Medulla oblongata (tissue), 1 donor: ENCODE results near the gene NXN.

Experiments used
- DNase-seq: peaks from one replicate; pipeline ENCODE4 v3.0.0-alpha.2; 2015; ENCODE audit errors: extremely low spot score

Gene NXN

GRCh38 chr17:979539-980405 is at the start of gene NXN:
TSS of gene NXN (minus strand) at chr17:979776.
- peak; percentile 80 for DNase-seq

DNA sequence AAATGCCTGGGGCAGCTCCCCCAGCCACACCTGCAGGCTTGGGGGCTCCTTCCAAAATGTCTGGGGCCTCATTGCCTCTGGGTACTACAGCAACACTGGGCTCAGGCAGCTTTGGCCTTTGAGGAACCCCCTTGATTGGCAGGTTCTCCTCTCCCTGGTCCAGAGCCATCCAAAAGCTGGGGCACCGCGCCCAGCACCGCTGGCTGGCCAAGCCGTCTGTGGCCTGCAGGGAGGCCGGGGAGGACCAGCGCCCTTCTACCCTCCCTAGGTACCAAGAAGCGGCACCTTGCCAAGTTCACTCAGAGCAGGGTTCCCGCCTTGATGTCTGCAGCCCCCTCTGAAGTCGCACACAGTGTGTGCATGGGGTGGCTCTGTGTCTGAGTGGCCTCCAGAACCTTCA is 47.5 kb upstream of the NXN start:
- DNase-seq, result no peak

DNA sequence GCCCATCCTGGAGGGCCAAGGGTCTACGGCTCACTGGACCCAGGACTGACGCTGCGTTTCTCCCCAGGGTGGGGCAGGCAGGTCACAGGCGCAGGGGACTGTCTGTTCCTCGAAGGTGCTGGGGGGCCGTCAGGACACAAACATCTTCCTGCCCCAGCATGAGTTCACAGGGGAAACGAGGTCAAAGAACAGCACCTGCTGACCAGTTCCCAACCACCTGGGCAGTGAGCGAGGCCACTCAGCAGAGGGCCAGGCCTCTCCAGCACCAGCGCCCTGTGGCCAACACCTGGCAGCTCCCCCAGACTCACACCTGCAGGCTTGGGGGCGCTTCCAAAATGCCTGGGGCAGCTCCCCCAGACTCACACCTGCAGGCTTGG is 47.0 kb upstream of the NXN start:
- DNase-seq, result no peak

- DNase-seq, result no peak
Measured at GRCh38 chr17:1025733-1026598, 46.4 kb upstream of the NXN start.

DNA sequence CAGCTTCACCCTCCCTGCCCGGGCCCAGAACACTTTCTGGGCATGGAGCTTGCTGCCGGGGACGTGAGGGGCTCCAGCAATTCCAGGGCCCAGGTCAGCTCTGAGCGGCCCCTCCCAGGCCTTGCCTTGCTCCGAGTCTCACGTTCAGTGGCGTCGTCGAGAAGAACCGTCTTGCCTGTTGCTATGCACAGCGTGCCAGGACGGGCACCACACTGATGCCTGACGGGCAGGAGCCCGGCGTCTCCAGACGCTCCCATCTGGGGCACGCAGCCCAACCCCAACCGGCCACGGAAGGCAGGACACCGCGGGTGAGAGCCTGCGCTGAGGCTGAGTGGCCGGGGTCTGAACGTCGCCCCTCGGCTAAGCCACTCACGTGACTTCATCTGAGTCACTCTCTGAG is 44.5 kb upstream of the NXN start:
- DNase-seq, result no peak

DNA sequence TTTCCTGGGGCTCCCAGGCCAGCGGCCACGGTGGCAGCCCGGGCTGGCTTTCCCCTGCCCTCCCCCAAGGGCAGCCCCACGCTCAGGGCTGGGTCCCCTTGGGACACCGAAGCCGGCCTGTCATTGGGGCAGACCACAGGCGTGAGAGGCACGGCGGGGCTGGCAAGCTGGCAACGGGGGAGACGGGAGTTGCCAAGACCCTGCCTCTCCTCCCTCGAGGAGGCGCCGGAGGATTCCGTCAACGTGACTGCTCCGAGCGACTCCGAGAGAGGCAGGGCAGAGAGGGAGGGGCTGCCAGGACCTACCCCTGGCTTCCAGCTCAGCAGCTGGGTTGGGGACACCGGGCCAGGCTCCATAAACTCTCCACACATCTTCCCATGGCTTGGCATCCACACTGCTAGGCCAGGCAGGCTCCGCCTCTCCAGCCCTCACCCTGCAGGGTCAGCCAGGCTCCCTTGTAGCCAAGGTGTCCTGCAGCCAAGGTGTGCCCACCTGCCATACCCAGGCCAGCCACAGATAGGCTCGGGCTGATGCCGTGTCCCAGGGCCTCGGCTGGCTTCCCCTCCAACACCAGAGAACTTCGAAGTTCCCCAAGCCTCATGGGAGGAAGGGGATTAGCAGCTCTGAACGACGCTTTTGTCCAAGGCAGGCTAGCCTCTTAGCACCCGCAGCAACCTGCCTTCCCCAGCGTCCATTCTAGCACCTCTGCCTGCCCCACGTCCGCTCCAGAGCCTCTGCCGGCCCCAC is 42.9 kb upstream of the NXN start:
- no peak for DNase-seq

DNA sequence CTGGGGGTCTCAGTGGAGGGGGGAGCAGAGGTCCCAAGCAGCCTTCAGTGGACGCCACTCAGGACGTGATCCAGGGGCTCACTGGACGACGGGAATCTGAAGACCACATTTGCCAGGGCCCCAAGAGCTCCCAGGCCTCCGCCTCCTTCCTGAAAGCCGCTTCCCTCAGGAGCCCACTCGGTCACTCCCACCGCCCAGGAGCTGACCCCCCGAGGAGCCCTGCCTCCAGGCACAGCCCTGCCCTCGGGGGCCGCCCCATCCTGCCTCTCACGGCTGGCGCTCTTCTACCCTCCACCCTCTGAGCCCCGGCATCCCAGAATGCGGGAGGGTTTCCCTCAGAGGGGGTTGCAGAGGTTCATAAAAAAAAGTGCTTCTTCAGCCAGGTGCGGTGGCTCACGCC is 41.6 kb upstream of the NXN start:
- no peak for DNase-seq

DNA sequence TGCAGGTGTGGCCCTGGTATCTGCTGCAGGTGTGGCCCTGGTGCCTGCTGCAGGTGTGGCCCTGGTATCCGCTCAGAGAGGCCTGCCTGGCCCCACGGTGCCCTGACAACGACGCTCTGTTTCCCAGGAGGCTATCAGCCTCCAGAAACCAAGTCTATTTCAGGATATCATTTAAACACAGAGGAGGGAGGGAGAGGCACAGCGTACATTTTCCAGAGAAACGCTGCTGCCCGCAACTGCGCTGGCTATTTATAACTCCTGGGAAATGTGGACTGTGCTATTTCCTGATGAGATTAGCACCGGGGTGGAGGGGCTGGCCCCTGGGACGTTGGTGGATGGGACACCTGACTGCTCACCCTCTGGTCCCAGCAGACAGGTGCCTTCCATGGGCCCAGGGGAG is 39.9 kb upstream of the NXN start:
- no peak for DNase-seq

DNA sequence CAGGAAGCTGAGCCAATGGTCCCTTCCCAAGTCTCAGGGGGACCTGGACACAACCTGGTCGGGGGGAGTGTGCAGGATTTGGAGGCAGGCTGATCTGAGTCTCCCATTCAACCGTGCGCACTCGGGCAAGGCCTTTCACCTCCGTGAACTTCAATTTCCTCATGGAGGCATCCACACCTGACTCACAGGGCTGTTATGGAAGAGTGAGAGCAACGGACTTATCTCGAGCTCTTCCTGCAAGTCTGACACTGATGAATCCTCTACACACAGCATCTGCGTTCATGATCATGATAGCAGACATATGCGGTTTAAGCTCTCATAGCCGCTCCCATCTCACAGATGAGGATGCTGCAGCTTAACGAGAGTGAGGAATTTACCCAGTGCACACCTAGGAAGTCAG is 39.0 kb upstream of the NXN start:
- DNase-seq, result no peak

- DNase-seq, result no peak
Measured at GRCh38 chr17:1013729-1014090, 34.1 kb upstream of the NXN start.

DNA sequence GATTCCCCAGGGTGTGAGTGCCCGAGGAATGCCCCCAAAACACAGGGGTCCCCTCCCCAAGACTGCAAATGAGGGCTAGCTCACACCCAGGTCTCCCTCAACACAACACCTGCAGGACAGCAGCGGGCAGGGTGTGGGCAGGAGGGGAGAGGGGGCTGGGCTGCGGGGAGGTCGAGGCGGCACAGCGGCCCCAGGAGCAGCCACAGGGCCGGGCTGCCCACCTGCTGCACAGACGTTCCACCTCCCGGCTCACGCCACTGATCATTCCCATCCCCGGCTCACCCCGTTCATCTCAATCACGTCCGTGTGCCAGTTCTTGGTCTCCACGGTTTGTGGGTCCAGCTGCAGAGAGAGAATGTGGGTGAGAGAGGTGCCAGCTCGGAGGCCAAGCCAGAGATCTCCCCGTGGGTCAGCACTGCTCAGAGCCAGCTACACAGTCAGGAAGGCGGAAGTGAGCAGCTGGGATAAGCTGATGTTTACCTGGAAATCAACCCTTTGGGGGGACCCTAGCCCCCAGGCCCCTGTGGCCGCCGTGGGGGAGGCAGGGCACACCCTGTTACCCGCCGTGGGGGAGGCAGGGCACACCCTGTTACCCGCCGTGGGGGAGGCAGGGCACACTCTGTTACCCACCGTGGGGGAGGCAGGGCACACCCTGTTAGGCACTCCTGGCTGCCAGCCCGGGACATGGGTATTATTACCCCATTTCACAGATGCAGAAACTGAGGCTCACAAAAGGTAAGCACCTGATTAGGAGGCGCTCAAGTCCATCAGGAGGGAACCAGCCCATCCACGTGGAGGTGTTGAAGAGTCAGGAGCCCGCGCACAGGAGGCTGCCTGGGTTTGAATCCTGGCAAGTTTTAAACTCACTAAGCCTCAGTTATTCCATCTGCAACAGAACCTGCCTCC is 33.5 kb upstream of the NXN start:
- DNase-seq, result no peak

- DNase-seq, result no peak
Measured at GRCh38 chr17:1011760-1012735, 32.5 kb upstream of the NXN start.

DNA sequence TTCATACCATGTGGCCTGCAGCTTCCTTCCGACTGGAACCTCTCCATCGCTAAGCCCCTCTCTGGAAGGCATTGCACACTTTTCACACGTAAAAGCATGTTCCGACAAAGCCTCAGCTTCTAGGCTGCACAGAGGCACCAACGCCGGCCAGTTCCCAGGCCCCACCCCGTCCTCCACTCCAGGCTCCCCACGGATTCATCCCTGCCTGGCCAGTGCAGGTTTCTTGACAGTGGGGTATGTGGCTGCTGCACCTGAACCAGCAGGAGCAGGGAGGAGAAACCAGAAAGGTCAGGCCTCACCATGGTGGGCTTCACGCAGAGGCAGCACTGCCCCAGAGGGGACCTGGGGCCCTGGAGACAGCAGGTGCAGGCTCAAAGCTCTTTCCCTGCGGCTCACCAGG is 31.6 kb upstream of the NXN start:
- no peak for DNase-seq

DNA sequence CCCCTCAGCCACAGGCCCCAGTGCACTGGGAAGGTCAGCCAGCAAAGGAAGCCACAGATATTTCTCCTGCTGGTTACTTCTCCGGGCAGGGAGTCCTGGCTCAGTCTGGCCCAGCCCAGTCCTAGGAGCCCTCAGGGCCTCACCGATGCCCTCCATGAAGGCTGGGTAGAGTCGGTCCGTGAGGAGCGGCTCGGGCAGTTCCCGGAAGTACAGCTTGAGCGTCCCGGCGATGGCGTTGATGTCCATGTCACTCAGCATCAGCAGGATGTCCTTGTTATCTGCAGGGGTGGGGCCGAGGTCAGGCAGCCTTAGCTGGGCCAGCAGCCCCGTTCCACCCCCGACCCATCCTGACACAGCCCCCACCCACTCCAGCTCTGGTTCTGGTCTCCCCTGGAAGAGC is 31.0 kb upstream of the NXN start:
- DNase-seq, result no peak

GRCh38 chr17:1010086-1010450 is 30.5 kb upstream of the NXN start:
- DNase-seq, result no peak

- no peak for DNase-seq
Measured at GRCh38 chr17:1009229-1010085, 29.9 kb upstream of the NXN start.

GRCh38 chr17:1008008-1008761 is 28.6 kb upstream of the NXN start:
- DNase-seq, result peak; percentile 46

DNA sequence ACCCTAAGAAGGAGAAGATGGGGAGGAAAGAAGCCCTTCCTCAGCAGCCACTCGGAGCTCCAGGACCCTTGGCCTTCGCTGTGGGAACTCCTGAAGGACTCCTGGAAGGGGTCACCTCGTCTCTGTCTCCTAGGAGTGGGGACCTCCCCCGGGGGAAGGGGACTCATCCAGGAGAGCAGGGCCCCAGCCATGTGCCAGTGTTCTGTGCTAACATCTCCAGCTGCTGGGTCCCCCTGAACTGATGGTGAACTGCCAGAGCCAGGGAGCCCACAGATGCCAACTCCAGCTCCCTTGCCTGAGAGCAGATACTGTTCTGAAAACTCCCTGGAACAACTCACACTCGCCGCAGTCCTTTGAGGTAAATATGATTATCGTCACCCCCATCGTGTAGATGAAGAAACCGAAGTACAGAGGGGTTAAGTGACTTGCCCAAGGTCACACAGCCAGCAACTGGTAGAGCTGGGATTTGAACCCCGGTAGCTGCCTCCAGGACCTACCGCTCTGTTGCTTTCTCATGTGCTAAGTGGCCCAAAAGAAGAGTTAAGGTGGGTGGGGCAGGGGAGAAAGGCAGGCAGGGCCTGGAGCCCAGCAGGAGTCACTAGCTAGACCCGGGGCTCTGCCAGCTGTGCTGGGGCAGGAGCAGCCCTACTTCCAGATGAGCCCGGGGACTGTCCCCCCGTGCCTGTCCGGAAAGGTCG is 27.9 kb upstream of the NXN start:
- no peak for DNase-seq
